Dedifferentiated amniotic fluid mesenchymal stem cell (primary cell): ENCODE data around the gene NPAS4.
"Not testable (repeated sequence)": the region's sequence is repeated elsewhere in the genome, so short reads cannot be mapped to it uniquely, and the experiment has no call there.

Experiments used
- DNase-seq: peaks from one replicate; pipeline ENCODE4 v3.0.0-alpha.2; 2016; ENCODE audit errors: extremely low spot score

Gene NPAS4

DNA sequence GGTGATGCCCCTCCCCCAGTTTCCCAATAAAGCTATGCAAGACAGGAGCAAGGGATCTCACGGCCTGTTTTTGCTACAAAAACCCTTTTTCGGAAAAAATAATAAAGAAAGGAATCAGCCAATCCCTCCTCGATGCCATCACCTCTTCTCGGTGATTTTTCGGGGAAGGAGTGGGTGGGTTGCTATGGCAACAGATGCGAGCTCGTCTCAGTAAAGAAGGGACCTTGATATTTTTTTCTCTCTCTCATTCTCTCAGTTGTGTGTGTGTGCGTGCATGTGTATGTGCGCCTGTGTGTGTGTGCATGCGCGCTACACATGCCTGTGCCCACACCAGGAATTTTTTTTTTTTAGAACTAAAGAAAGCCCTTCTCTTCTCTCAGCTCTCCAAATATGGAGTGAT is 3.8 kb upstream of the NPAS4 start:
- no peak for DNase-seq

DNA sequence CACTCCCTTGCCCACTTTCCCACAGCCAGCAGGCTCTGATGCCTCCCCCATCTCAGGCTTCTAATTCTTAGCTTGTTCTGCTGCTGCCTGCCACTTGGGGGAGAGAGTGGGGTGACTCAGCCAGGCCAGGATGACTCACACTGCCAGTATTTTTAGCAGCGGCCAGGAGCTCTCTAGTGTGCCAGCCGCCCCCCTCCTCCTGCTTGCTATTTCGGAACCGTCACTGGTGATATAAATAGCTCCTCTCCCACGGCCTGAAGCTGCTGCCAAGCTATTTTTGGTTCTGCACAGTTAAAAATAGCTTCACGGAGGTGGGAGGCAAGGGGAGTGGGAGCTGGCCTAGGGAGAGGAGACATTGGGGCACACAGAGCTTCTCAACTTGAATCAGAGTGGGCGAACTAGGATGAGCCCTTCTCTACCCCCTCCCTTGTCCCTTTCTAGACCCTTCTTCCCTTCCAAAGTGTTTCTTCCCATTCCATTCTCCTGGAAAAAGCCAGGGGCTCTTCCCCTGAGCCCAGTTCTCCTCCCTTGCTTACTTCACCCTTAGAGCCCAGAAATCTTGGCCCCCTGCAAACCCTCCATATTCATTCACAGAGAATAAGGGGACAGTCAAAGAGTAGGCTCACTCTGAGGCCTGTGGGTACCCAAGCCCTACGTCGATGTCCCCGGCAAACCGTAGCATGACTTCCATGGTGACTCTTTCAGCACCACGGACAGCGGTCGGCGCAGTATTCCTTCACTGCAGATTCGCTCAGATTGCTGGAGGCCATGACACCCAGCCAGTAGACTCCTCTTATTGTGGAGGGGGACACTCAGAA is 2.5 kb upstream of the NPAS4 start:
- peak; percentile 93 for DNase-seq

DNA sequence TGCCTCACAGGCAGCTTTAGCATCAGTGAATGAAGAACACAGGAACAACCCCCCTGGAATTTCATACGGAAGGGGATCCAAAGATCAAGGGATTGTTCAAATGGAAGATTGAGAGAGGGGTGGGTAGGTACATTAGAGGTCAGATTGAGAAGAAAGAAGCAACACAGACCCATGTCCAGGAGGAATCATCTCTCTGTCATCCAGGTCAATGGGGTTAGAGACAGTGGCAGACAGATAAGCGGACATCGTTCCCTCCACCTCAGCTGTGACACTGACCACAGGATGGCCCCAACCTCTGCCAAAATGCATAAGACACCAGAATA is 1.9 kb upstream of the NPAS4 start:
- DNase-seq = no peak

DNA sequence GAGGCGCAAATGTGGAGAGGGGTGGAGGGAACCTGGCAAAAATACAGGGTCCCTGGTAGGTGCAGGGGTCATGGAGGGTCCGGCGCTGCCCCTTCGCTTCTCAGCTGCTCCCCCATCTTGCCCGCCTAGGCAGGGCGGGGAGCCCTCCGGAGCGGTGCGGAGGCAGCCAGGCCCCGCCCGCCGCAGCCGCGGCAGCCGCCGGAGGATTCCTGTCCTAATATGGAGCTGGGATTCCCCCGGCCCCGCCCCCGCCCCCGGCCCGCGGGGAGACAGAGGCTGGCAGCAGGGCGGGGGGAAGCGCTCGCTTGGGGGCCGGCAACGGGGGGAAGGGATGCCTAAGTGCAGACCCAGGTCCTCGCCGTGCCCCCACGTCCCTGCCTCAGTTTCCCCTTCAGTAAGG is 1.0 kb upstream of the NPAS4 start:
- no peak for DNase-seq

DNA sequence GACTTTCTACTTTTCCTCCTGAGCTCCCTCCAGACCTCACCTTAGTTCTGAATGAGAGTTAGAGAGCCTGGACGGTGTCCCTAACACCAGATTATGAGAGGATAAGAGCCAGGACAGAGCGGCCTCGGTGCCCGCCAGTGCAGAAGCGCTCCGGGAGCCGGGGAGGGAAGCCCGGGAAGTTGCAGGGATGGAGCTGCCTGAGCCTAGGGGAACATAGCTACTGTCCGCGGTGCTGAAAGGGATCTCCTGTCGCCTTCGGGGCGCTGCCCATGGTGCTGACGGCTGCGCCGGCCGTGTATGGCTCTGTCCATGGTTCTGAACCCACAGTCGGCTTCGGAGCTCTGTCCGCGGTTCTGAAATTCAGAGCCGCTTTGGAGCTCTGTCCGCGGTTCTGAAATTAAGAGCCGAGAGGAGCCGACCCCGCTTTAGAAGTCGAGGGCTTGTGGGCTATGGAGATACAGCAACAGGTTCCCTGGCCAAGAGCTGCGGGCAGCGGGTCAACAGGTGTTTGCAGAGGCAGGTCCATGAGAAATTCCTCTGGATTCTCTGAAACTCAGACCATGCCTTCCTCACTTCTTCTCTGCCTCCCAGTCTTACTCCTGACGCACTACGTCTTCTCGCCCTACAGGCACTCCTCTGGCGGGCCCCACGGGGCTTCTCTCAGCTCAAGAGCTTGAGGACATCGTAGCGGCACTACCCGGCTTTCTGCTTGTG is 814 bp downstream of the NPAS4 start:
- peak; percentile 84 for DNase-seq

DNA sequence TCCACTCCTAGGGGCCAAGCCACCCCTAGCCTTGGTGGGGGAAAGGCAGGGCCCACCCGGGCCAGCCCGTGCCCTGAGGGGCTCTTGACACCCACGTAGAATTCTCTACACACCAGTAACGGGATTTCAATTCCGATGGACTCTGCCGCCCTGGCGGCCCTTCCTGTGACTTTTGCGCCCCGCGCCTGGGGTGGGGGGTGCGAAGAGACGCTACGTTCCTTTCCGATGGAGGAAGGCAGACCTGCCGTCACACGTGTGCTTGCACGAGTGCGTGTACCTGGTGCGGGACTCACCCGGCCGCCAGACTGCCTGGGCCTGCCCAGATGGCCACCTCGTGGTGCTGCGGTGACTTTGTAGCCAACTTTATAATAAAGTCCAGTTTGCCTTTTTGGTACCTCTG is 5.5 kb downstream of the NPAS4 start:
- no peak for DNase-seq

DNA sequence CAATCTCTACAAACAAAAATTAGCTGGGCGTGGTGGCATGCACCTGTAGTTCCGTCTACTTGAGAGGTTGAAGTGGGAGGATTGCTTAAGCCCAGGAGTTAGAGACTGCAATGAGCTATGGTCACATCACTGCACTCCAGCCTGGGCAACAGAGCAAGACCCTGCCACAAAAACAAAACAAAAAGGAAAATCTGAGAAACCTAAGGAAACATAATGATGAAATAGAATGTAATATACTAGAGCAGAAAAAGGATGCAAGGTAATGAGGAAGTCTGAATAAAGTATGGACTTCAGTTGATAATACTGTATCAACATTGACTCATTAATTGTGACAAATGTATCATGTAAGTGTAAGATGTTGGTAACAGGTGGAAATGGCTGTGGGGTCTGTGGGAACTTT is 8.1 kb downstream of the NPAS4 start:
- DNase-seq = no peak

DNA sequence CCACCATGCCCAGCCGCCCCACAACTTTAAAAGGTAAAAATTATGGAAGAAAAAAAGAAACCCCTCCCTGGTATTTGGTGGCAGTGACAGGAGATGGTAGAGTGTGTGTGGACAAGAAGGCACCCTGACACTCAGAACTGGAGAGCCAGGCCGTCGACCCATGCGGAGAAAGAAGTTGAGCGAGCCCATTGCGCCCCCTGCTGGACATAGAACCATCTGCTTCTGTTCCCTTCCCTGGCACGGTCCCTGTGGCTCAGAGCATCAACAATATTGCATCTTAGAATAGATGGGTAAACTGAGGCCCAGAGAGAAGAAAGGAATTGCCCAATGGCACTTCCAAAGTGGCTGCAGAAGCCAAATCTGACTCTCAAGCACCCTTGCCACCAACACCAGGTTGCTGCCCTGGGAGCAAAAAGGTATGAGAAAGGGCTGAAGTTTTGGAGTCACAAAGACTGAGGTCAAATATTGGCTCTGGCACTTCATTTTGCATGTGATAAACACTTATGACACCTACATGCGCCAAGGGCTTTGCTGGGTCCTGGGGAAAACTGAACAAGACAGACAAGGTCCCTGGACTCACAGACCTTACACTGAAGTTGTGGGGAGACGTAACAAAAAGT is 9.3 kb downstream of the NPAS4 start:
- peak; percentile 75 for DNase-seq

DNA sequence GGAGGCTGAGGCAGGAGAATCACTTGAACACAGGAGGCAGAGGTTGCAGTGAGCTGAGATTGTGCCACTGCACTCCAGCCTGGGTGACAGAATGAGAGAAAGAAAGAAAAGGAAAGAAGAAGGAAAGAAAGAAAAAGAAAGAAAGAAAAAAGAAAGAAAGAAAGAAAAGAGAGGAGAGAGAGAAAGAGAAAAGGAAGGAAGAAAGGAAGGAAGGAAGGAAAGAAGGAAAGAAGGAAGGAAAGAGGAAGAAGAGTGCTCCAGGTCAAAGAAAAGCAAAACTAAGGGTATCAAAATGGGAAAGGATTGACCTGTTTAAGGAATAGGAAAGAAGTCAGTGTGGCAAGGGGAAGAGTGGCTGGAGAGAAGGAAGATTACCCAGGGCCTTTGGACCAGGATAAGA is 10.5 kb downstream of the NPAS4 start:
- not testable (repeated sequence) for DNase-seq

DNA sequence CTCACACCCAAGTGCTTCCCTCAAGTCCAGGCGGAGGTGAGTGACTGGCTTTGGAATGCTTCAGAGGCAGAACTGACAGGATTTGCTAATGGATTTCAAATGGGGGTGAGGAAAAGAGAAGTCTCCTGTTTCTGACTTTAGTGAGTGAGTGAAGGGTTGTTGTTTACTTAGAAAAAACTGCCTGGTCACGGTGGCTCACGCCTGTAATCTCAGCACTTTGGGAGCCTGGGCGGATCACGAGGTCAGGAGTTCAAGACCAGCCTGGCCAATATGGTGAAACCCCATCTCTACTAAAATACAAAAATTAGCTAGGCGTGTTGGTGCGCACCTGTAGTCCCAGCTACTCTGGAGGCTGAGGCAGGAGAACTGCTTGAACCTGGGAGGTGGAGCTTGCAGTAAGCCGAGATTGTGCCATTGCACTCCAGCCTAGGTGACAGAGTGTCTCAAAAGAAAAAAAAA is 11.1 kb downstream of the NPAS4 start:
- not testable (repeated sequence) for DNase-seq

DNA sequence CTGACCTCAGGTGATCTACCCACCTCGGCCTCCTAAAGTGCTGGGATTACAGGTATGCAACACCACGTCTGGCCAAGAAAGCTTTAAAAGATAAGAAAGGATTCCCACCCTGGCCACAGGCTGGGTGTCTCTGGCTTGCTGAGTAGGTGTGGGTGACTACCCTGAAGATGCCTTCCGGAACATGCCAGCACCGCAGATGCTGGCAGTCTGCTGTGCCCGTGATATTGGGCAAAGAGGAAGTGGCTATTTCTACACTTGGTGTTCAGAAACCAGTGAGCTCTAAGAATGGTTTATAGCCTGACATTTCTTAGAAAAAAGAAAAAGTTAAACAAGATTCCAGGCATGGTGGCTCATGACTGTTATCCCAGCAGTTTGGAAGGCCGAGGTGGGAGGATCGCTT is 11.8 kb downstream of the NPAS4 start:
- no peak for DNase-seq

DNA sequence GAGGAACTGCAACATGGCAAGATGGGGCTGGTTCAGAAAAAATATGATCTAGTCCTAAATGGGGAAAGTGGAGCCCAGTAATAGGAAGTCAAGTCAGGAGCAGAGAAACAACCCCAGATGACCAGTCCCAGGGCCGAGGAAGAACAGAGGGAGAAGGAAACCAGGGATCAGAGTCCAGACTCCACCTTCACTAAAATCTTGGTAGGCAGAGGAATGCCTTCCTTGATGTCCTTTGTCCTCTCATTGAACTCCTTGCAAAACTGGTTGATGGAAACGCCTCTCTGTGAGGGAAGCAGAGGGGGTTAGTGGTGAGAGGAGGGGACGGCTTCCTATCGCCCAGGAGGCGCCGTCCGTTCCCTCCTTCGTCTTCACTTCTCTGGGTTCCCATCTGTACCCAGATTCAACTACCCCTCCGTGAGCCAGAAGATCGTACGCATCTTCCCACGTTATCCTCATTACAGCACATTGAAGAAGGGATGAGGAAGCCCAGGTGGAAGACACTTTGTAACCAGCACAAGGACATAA is 17.2 kb downstream of the NPAS4 start:
- DNase-seq = no peak

DNA sequence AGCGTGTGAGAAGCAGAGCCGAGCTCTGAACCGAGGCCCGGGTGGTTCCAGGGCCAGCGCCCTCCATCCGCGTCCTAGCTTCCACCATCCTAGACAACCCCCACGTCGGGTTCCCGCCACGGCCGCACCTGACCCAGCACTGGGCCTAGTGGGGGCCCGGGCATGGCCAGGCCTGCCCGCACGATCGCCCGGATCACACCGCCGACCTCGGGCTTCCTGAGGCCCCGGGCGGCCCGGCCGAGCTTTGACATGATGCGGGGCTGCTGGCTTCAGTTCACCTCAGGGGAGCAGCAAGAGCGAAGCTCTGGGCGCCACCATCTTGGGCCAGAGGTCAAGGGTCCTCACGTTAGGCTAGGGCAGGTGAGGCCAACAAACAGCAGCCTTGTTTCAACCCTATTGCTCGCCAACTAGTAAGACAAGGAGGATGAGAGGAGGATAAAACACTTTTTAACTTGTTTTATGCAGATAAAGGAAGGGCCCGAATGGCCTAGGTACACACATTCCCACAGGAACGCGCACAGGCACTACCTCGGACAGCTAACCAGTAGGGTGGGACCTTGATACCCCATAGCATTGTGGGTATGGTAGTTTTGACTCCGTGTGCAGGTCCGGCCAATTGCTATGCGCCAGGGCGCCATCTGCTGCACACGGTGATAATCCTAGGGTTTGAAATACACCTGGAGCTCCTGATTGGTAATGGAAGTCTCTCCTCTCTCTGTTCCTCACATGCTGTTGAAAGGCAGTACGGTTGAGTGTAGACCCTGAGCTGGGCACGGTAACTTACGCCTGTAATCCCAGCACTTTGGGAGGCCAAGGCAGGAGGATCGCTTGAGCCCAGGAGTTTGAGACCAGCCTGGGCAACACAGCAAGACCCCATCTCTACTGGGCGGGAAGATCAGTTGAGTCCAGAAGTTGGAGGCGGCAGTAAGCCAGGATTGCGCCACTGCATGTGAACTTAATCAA is 17.9 kb downstream of the NPAS4 start, which contains the start of gene MRPL11:
Gene MRPL11 (minus strand): TSS at position 345 of the 963 bp plus-strand sequence. CDS start 94 bp downstream, at position 251.
- DNase-seq = peak; percentile 91

DNA sequence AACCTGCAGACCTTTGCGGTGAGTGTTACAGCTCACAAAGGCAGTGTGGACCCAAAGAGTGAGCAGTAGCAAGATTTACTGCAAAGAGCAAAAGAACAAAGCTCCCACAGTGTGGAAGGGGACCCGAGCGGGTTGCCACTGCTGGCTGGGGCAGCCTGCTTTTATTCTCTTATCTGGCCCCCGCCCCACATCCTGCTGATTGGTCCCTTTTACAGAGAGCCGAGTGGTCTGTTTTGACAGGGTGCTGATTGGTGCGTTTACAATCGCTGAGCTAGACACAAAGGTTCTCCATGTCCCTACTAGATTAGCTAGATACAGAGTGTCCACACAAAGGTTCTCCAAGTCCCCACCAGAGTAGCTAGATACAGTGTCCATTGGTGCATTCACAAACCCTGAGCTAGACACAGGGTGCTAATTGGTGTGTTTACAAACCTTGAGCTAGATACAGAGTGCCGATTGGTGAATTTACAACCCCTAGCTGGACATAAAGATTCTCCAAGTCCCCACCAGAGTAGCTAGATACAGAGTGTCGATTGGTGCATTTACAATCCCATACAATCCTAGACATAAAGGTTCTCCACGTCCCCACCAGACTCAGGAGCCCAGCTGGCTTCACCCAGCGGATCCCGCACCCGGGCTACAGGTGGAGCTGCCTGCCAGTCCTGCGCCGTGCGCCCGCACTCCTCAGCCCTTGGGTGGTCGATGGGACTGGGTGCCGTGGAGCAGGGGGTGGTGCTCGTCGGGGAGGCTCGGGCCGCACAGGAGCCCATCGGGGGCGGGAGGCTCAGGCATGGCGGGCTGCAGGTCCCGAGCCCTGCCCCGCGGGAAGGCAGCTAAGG is 19.5 kb downstream of the NPAS4 start:
- DNase-seq = not testable (repeated sequence)

DNA sequence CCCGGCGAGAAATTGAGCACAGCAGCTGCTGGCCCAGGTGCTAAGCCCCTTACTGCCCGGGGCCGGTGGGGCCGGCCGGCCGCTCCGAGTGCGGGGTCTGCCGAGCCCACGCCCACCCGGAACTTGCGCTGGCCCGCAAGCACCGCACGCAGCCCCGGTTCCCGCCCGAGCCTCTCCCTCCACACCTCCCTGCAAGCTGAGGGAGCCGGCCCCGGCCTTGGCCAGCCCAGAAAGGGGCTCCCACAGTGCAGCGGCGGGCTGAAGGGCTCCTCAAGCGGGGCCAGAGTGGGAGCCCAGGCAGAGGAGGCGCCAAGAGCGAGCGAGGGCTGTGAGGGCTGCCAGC is 20.1 kb downstream of the NPAS4 start:
- not testable (repeated sequence) for DNase-seq

DNA sequence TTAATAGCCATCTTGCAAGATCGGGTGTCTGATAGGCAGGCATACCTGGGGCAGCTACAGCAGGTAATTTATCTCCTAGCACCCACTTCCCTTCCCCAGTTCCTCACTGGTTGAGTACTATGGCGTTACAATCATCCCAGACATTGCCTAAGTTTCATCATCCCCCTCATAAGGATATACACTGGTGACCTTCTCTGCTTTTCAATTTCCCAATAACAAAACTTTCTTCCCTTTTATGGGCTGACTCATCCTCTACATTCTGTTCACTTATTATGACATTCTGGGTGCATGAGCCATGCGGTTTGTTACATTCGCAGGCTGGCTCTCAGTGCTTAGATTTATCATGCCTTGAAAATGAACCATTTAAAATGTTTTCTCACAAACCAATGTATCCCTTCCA is 22.8 kb downstream of the NPAS4 start:
- DNase-seq = peak; percentile 52

DNA sequence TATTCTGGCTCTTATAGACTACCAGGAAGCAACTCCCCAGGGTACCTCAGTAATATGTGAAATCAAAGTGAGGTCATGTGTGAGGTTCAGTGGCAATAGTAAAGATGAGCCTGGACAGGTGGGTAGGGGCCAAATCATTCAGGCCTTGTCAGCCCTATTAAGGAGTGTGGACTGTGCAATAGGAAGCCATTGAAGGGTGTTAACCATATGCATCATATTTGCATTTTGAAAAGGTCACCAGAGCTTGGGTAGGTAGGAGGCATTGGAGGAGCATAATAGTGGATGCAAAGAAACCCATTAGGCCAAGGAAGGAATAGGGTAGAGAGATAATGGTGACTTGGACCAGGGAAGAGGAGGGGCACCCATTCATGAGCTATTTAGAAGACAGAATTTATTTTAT is 26.2 kb downstream of the NPAS4 start:
- DNase-seq = no peak

DNA sequence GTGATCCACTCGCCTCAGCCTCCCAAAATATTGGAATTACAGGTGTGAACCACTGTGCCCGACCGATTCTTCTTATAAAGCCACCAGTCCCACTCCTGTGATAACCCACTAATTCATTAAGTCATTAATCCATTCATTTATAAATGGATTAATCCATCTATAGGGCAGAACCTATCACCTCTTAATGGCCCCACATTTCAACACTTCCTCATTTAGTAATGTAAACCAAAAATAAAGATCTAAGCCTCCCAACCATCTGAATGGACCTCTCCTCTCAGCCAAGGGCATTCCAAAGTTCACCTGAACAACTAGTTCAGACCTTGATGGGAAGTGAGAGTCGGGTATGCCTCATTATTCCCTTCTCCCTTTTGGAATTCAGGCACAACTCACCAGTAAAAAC is 27.7 kb downstream of the NPAS4 start:
- no peak for DNase-seq

DNA sequence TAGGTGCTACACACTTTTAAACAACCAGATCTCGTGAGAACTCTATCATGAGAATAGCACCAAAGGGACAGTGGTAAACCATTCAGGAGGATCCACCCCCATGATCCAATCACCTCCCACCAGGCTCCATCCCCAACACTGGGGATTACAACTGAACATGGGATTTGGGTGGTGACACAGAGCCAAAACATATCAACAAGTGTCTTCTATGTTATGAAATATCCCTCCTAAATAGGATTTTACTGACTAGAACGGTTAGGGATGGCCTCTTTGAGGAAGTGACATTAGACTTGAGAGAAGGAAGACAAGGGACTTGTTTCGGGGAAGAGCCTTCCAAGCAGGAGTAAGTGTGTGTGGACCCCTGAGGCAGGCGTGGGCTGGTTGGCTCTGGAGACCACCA is 29.7 kb downstream of the NPAS4 start:
- DNase-seq = no peak

DNA sequence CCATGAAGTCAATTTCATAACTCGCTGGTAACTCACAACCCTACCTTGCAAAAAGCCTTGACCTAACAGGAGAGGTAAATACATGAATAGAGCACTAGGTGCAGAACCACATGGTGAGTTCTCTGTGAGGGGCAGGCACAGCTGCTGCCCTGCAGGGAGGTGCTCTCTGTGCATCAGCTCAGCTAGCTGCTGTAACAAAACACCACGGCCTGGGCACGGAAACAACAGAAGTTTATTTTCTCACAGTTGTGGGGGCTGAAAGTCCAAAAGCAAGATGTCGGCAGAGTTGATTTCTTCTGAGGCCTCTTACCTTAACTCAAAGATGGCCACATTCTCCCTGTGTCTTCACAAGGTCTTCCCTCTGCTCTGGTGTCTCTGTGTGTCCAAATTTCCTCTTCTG is 30.8 kb downstream of the NPAS4 start:
- no peak for DNase-seq

DNA sequence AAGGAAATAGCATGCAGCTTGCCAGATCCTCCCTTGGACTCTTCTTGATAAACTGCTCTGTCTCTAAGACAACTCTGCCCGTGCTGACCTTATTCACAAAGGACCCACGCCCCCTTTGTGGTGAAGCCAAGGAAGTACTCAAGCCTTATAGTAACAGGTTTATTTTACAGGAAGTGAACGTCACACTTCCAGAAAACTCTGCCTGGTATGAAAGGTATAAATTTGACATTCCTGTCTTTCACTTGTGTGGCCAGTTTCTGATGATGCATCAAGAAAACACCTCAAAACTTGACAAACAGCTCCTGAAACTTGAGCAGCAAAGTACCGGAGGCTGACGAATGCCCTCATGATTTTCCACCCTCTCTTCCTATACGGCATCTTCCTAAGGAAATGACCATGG is 33.4 kb downstream of the NPAS4 start:
- no peak for DNase-seq
